DOHH2 (cell line): ENCODE results near the gene WDFY3.

Experiments used
- H3F3A ChIP-seq: fragments of 200-600 bp; sonication (generic), shearing (Covaris generic); 2 replicates; pipeline ENCODE4 v1.6.0; 2016; ENCODE audit warnings: antibody characterized with exemption, mild to moderate bottlenecking; ENCODE audit not compliant: control insufficient read depth, insufficient read depth
- H3K27ac ChIP-seq: fragments of 200-600 bp; sonication (generic); 2 replicates; pipeline ENCODE4 v1.5.1; 2014; ENCODE audit warnings: low read depth, mild to moderate bottlenecking, low read length, moderate library complexity
- H3K27me3 ChIP-seq: fragments of 200-600 bp; sonication (generic); 2 replicates; pipeline ENCODE4 v1.6.1; 2014; ENCODE audit warnings: mild to moderate bottlenecking, low read length, mixed read lengths; ENCODE audit not compliant: control insufficient read depth
- H3K36me3 ChIP-seq: fragments of 200-600 bp; sonication (generic); 2 replicates; pipeline ENCODE4 v1.6.1; 2014; ENCODE audit warnings: mild to moderate bottlenecking, low read length, moderate library complexity, mixed read lengths; ENCODE audit not compliant: control insufficient read depth
- H3K4me1 ChIP-seq: fragments of 200-600 bp; sonication (generic); 2 replicates; pipeline ENCODE4 v1.6.1; 2014; ENCODE audit warnings: mild to moderate bottlenecking, low read length, mixed read lengths; ENCODE audit not compliant: control insufficient read depth
- H3K4me2 ChIP-seq: fragments of 200-600 bp; sonication (generic); 2 replicates; pipeline ENCODE4 v1.6.0; 2014; ENCODE audit warnings: mild to moderate bottlenecking, low read length, moderate library complexity
- H3K4me3 ChIP-seq: fragments of 200-600 bp; sonication (generic); 2 replicates; pipeline ENCODE4 v1.5.1; 2014; ENCODE audit warnings: mild to moderate bottlenecking, low read length, mixed read lengths
- H3K79me2 ChIP-seq: fragments of 200-600 bp; sonication (generic); 2 replicates; pipeline ENCODE4 v1.6.1; 2014; ENCODE audit warnings: mild to moderate bottlenecking, low read length, mixed read lengths; ENCODE audit not compliant: control insufficient read depth
- H3K9me2 ChIP-seq: fragments of 200-600 bp; sonication (generic); replicated peaks from 2 replicates; pipeline ENCODE4 v1.6.1; 2014; ENCODE audit warnings: mild to moderate bottlenecking, low read length, mixed read lengths; ENCODE audit not compliant: control insufficient read depth
- H3K9me3 ChIP-seq: fragments of 200-600 bp; sonication (generic); 2 replicates; pipeline ENCODE4 v1.6.1; 2014; ENCODE audit warnings: antibody characterized with exemption, low read length, mixed read lengths; ENCODE audit not compliant: control insufficient read depth, insufficient read depth
- H4K20me1 ChIP-seq: fragments of 200-600 bp; sonication (generic); 2 replicates; pipeline ENCODE4 v1.6.0; 2014; ENCODE audit warnings: low read depth, mild to moderate bottlenecking, antibody characterized with exemption, low read length, moderate library complexity; ENCODE audit not compliant: control insufficient read depth, insufficient read depth
- EZH2phosphoT487 ChIP-seq: fragments of 200-600 bp; sonication (generic); IDR thresholded peaks from 2 replicates; pipeline ENCODE4 v1.6.1; 2017; ENCODE audit warnings: borderline replicate concordance, mild to moderate bottlenecking, antibody characterized with exemption, low read length, moderate library complexity, mixed read lengths
- TF ChIP-seq, protein P1 (sequence below): fragments of 200-600 bp; sonication (generic); IDR thresholded peaks from one replicate; pipeline ENCODE4 v1.5.1; 2014; ENCODE audit warnings: antibody characterized with exemption, mild to moderate bottlenecking, low read depth, low read length; ENCODE audit not compliant: poor library complexity, severe bottlenecking

Gene WDFY3

DNA sequence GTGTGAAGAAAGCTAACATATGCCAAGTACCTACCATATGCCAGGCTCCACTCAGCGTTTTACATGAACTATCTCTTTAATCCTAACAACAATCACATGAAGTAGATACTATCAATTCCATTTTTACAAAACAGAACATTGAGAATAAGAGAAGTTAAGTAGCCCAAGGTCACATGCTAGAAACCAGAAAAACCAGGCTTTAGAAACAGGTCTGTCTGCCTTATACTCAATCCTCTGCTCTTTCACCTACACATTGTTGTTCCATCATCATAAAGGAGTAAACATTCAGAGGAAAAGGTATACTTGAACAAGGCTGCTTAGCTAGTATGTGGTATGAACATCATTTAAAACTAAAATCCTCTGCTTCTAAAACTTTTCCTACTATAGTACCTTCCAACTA lies 42.1 kb downstream of the WDFY3 start:
- Histone ChIP-seq H3K36me3 (no peaks in the 10 kb centered on the region), H3K9me2 (no peaks in the 10 kb centered on the region), H3K9me3 (no peaks in the 10 kb centered on the region), H3F3A (no peaks in the 10 kb centered on the region), H3K79me2 (no peaks in the 10 kb centered on the region), H3K4me1 (no peaks in the 10 kb centered on the region), H3K27me3 (no peaks in the 10 kb centered on the region), H3K27ac (no peak overlapping the region), H4K20me1 (no peaks in the 10 kb centered on the region), H3K4me2 (no peak overlapping the region), H3K4me3 (no peak overlapping the region)
- TF ChIP-seq EZH2phosphoT487 = no peak
- TF ChIP-seq, protein P1, sequence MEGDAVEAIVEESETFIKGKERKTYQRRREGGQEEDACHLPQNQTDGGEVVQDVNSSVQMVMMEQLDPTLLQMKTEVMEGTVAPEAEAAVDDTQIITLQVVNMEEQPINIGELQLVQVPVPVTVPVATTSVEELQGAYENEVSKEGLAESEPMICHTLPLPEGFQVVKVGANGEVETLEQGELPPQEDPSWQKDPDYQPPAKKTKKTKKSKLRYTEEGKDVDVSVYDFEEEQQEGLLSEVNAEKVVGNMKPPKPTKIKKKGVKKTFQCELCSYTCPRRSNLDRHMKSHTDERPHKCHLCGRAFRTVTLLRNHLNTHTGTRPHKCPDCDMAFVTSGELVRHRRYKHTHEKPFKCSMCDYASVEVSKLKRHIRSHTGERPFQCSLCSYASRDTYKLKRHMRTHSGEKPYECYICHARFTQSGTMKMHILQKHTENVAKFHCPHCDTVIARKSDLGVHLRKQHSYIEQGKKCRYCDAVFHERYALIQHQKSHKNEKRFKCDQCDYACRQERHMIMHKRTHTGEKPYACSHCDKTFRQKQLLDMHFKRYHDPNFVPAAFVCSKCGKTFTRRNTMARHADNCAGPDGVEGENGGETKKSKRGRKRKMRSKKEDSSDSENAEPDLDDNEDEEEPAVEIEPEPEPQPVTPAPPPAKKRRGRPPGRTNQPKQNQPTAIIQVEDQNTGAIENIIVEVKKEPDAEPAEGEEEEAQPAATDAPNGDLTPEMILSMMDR = no peak

- Histone ChIP-seq H3K36me3 (no peaks in the 10 kb centered on the region), H3F3A (no peaks in the 10 kb centered on the region), H3K27me3 (no peaks in the 10 kb centered on the region), H3K4me2 (no peak overlapping the region), H3K9me2 (no peaks in the 10 kb centered on the region), H3K27ac (no peak overlapping the region), H3K79me2 (no peaks in the 10 kb centered on the region), H3K9me3 (no peaks in the 10 kb centered on the region), H3K4me3 (no peak overlapping the region), H4K20me1 (no peaks in the 10 kb centered on the region), H3K4me1 (no peaks in the 10 kb centered on the region)
- TF ChIP-seq EZH2phosphoT487 = no peak
- TF ChIP-seq, protein P1 = no peak
Observed at GRCh38 chr4:84920617-84921016, 45.9 kb downstream of the WDFY3 start.

- no peaks in the 10 kb centered on the region for H3K9me3 ChIP-seq
- no peak for TF ChIP-seq EZH2phosphoT487
- TF ChIP-seq, protein P1 = no peak
- H3K4me3 ChIP-seq = no peak overlapping the region
- H4K20me1 ChIP-seq = no peaks in the 10 kb centered on the region
- no peaks in the 10 kb centered on the region for H3K4me1 ChIP-seq
- no peak overlapping the region for H3K4me2 ChIP-seq
- no peaks in the 10 kb centered on the region for H3K9me2 ChIP-seq
- no peaks in the 10 kb centered on the region for H3K79me2 ChIP-seq
- H3F3A ChIP-seq = no peaks in the 10 kb centered on the region
- no peaks in the 10 kb centered on the region for H3K36me3 ChIP-seq
- no peaks in the 10 kb centered on the region for H3K27me3 ChIP-seq
- no peak overlapping the region for H3K27ac ChIP-seq
Observed at GRCh38 chr4:84917869-84918600, 48.5 kb downstream of the WDFY3 start.
